ENCODE results near the gene ANKH. TPM values are rescaled to one million over a fixed set of nuclear protein-coding genes. Genes with fewer than 3 reads are reported as not detected.
"Not testable (repeated sequence)": the region's sequence is repeated elsewhere in the genome, so short reads cannot be mapped to it uniquely, and the experiment has no call there.

Gene ANKH
- polyA plus RNA-seq, 3 donors = 2.4 to 6.3 (median 3.1) TPM

- no peaks in the 10 kb centered on the region for H3K79me2 ChIP-seq (ENCODE audit: insufficient read depth, low read length)
- intact Hi-C loops (cut with micrococcal nuclease) = loop anchor here (10.0 kb wide), 2 partner anchors 125 to 155 kb away; no protein-coding TSS in a partner anchor
- WGBS (ENCODE audit: insufficient coverage) = no CpG with 5 or more reads among the region's 2 CpGs
- H3K9ac ChIP-seq (ENCODE audit: insufficient read depth, low read length, poor library complexity, severe bottlenecking) = no peak overlapping the region
- no peaks in the 10 kb centered on the region for H3K9me3 ChIP-seq (replicated peaks in 1 of 2; ENCODE audit: control insufficient read depth in 1 of 2, insufficient read depth in 1 of 2, low read length in 2 of 2)
- TF ChIP-seq, protein P1, sequence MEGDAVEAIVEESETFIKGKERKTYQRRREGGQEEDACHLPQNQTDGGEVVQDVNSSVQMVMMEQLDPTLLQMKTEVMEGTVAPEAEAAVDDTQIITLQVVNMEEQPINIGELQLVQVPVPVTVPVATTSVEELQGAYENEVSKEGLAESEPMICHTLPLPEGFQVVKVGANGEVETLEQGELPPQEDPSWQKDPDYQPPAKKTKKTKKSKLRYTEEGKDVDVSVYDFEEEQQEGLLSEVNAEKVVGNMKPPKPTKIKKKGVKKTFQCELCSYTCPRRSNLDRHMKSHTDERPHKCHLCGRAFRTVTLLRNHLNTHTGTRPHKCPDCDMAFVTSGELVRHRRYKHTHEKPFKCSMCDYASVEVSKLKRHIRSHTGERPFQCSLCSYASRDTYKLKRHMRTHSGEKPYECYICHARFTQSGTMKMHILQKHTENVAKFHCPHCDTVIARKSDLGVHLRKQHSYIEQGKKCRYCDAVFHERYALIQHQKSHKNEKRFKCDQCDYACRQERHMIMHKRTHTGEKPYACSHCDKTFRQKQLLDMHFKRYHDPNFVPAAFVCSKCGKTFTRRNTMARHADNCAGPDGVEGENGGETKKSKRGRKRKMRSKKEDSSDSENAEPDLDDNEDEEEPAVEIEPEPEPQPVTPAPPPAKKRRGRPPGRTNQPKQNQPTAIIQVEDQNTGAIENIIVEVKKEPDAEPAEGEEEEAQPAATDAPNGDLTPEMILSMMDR (IDR thresholded peaks at IDR 0.05) = no peak
- no peak overlapping the region for H3K27ac Mint-ChIP-seq
- no peak overlapping the region for H3K27ac ChIP-seq (ENCODE audit: low read depth in 1 of 2, low read length in 2 of 2)
- H4K20me1 ChIP-seq (ENCODE audit: insufficient read depth, low read length) = no peaks in the 10 kb centered on the region
- H3K4me3 ChIP-seq (replicated peaks in 1 of 3; ENCODE audit: low read depth in 2 of 3, low read length in 3 of 3) = no peak overlapping the region
- peaks cover 6 to 19% of the 10 kb centered on the region in 2 donors for H3K27me3 ChIP-seq (ENCODE audit: control insufficient read depth in 2 of 2, insufficient read depth in 2 of 2, low read length in 2 of 2)
- no peaks in the 10 kb centered on the region for H3K4me1 Mint-ChIP-seq
- DNase-seq = no peak
- no peaks in the 10 kb centered on the region for H3K36me3 ChIP-seq (replicated peaks in 1 of 2; ENCODE audit: control insufficient read depth in 1 of 2, insufficient read depth in 2 of 2, low read length in 2 of 2)
- no peaks in the 10 kb centered on the region for H3K4me1 ChIP-seq (ENCODE audit: control insufficient read depth in 1 of 2, insufficient read depth in 2 of 2, low read length in 2 of 2)
- H3K4me2 ChIP-seq (replicated peaks; ENCODE audit: extremely low read depth, low read length, poor library complexity, severe bottlenecking) = no peak overlapping the region
- H3K36me3 Mint-ChIP-seq = no peaks in the 10 kb centered on the region
- no peak overlapping the region for H3K4me3 Mint-ChIP-seq
- H3K27me3 Mint-ChIP-seq (ENCODE audit: low read depth in 3 of 3) = peaks cover 9 to 24% (median 16%) of the 10 kb centered on the region in 3 donors
- H2AFZ ChIP-seq (ENCODE audit: insufficient read depth, low read depth, low read length, poor library complexity, severe bottlenecking) = no peak overlapping the region
- peaks cover 0 to 3% (median 0%) of the 10 kb centered on the region in 7 donors for H3K9me3 Mint-ChIP-seq
Observed at GRCh38 chr5:14879393-14879792, 7.8 kb upstream of the ANKH start.

- H3K36me3 Mint-ChIP-seq; H3K4me3 ChIP-seq (replicated peaks in 1 of 3; ENCODE audit: low read depth in 2 of 3, low read length in 3 of 3); H3K9me3 ChIP-seq (replicated peaks in 1 of 2; ENCODE audit: control insufficient read depth in 1 of 2, insufficient read depth in 1 of 2, low read length in 2 of 2); H3K4me1 ChIP-seq (ENCODE audit: control insufficient read depth in 1 of 2, insufficient read depth in 2 of 2, low read length in 2 of 2); H3K4me3 Mint-ChIP-seq; H3K36me3 ChIP-seq (replicated peaks in 1 of 2; ENCODE audit: control insufficient read depth in 1 of 2, insufficient read depth in 2 of 2, low read length in 2 of 2); H3K4me1 Mint-ChIP-seq; H3K79me2 ChIP-seq (ENCODE audit: insufficient read depth, low read length); H3K4me2 ChIP-seq (replicated peaks; ENCODE audit: extremely low read depth, low read length, poor library complexity, severe bottlenecking); H3K9ac ChIP-seq (ENCODE audit: insufficient read depth, low read length, poor library complexity, severe bottlenecking); H4K20me1 ChIP-seq (ENCODE audit: insufficient read depth, low read length); H3K27ac Mint-ChIP-seq; DNase-seq; H3K9me3 Mint-ChIP-seq; H2AFZ ChIP-seq (ENCODE audit: insufficient read depth, low read depth, low read length, poor library complexity, severe bottlenecking); H3K27ac ChIP-seq (ENCODE audit: low read depth in 1 of 2, low read length in 2 of 2): not testable (repeated sequence)
- 100% methylated on average over 4 of the region's 9 CpGs for WGBS (ENCODE audit: insufficient coverage)
- intact Hi-C loops (cut with micrococcal nuclease) = loop anchor here (10.0 kb wide), 2 partner anchors 127 to 153 kb away; no protein-coding TSS in a partner anchor
- H3K27me3 ChIP-seq (ENCODE audit: control insufficient read depth in 2 of 2, insufficient read depth in 2 of 2, low read length in 2 of 2) = peaks cover 16 to 31% of the 10 kb centered on the region in 2 donors
- H3K27me3 Mint-ChIP-seq (ENCODE audit: low read depth in 3 of 3) = peaks cover 18 to 27% (median 25%) of the 10 kb centered on the region in 3 donors
Observed at GRCh38 chr5:14878192-14878591, 6.6 kb upstream of the ANKH start.
